ENCODE measurements around the gene HOXB3.

DNA sequence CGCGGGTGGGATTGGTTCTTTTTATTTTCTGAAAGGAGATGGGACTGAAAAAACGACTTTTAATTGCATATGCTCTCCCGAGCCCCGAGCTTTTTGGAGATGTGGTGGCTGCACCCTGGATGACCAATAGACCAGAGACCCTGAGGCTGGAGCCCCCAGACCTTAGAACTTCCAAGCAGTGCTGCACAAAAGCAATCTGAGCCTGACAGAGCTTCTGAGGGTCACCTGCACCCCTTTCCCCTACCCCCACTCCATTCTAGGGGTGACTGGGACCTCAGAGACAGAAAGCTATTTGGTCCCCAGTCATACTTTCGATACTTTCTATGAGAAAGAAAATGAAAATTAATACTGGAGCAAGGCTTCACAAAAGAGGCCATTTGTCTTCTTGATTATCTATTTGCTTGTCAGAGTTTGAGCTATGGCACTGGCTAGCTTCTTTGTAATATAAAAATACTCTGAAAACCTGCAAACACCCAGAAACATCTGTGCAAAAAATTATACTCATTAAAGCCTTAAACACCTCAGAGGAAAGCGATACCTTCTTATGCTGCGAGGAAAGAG is 15.5 kb downstream of the HOXB3 start:
- TF ChIP-seq, protein P1, sequence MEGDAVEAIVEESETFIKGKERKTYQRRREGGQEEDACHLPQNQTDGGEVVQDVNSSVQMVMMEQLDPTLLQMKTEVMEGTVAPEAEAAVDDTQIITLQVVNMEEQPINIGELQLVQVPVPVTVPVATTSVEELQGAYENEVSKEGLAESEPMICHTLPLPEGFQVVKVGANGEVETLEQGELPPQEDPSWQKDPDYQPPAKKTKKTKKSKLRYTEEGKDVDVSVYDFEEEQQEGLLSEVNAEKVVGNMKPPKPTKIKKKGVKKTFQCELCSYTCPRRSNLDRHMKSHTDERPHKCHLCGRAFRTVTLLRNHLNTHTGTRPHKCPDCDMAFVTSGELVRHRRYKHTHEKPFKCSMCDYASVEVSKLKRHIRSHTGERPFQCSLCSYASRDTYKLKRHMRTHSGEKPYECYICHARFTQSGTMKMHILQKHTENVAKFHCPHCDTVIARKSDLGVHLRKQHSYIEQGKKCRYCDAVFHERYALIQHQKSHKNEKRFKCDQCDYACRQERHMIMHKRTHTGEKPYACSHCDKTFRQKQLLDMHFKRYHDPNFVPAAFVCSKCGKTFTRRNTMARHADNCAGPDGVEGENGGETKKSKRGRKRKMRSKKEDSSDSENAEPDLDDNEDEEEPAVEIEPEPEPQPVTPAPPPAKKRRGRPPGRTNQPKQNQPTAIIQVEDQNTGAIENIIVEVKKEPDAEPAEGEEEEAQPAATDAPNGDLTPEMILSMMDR (IDR thresholded peaks at IDR 0.05), result no peak
- TF ChIP-seq POLR2A (IDR thresholded peaks at IDR 0.05), result no peak
